WTC11 (cell line): Measurements from ENCODE around the gene C2orf92. TPM values are rescaled to one million over a fixed set of nuclear protein-coding genes. Genes with fewer than 3 reads are reported as not detected.

Experiments
- ATAC-seq: fragments of 200-7000 bp; cut with Tn5 transposase; 2 replicates; pipeline ENCODE4 v1.10.0; 2021; ENCODE audit warnings: mild to moderate bottlenecking, moderate library complexity
- CTCF ChIA-PET: fragments of 300-600 bp; sonication (Branson Sonifier 250); formaldehyde crosslinking; loops from one replicate; lab custom pipeline; 2021; ENCODE audit warnings: antibody characterized with exemption; lab: Charles Lee
- POLR2A ChIA-PET: fragments of 350-600 bp; sonication (Branson Sonifier 250); formaldehyde crosslinking; loops from one replicate; lab custom pipeline; 2021; ENCODE audit warnings: antibody characterized with exemption; lab: Charles Lee
- DNase-seq: peaks from one replicate; pipeline ENCODE4 v3.0.0; 2021; ENCODE audit warnings: low spot score
- H3K27ac Mint-ChIP-seq: 2 replicates; pipeline ENCODE4 v1.8.0; 2021; ENCODE audit warnings: mixed read lengths
- H3K27me3 Mint-ChIP-seq: 2 replicates; pipeline ENCODE4 v1.8.0; 2021; ENCODE audit warnings: low read depth, mild to moderate bottlenecking, moderate library complexity, mixed read lengths
- H3K36me3 Mint-ChIP-seq: 2 replicates; pipeline ENCODE4 v1.8.0; 2021; ENCODE audit warnings: mixed read lengths
- H3K4me1 Mint-ChIP-seq: 2 replicates; pipeline ENCODE4 v1.8.0; 2022; ENCODE audit warnings: mixed read lengths
- H3K4me3 Mint-ChIP-seq: 2 replicates; pipeline ENCODE4 v1.8.0; 2021; ENCODE audit warnings: mild to moderate bottlenecking, moderate library complexity, mixed read lengths
- H3K9me3 Mint-ChIP-seq: 2 replicates; pipeline ENCODE4 v1.8.0; 2021; ENCODE audit warnings: mixed read lengths
- ATF1 ChIP-seq: sonication (generic); formaldehyde crosslinking; IDR thresholded peaks from 2 replicates; pipeline ENCODE4 v1.8.1; 2023; ENCODE audit warnings: mild to moderate bottlenecking, moderate library complexity, missing genetic modification reagents
- CREB1 ChIP-seq: sonication (generic); formaldehyde crosslinking; IDR thresholded peaks from 2 replicates; pipeline ENCODE4 v1.8.0; 2023; ENCODE audit warnings: mild to moderate bottlenecking, missing genetic modification reagents
- NFE2L1 ChIP-seq: sonication (generic); formaldehyde crosslinking; IDR thresholded peaks from 2 replicates; pipeline ENCODE4 v1.8.1; 2023; ENCODE audit warnings: missing genetic modification reagents
- PRRX2 ChIP-seq: fragments of 250-450 bp; sonication (Bioruptor Pico); IDR thresholded peaks from 2 replicates; pipeline ENCODE4 v1.8.0; 2021; ENCODE audit warnings: mild to moderate bottlenecking
- ZNF512 ChIP-seq: sonication (generic); formaldehyde crosslinking; IDR thresholded peaks from 2 replicates; pipeline ENCODE4 v1.8.1; 2022; ENCODE audit warnings: missing genetic modification reagents, borderline replicate concordance
- ZNF532 ChIP-seq: fragments of 250-450 bp; sonication (Bioruptor Pico); IDR thresholded peaks from 2 replicates; pipeline ENCODE4 v1.9.0; 2021; ENCODE audit warnings: mild to moderate bottlenecking, borderline replicate concordance
- total RNA-seq: library from RNA; stranded (reverse); gene quantifications from 3 replicates; pipeline ENCODE4 v1.2.3, GENCODE V29; 2021
- TF ChIP-seq, protein P1 (sequence below): sonication (generic); formaldehyde crosslinking; IDR thresholded peaks from 2 replicates; pipeline ENCODE4 v1.8.0; 2022; ENCODE audit warnings: mild to moderate bottlenecking, missing genetic modification reagents
- TF ChIP-seq, protein P2 (sequence below): sonication (generic); formaldehyde crosslinking; IDR thresholded peaks from 2 replicates; pipeline ENCODE4 v1.8.0; 2023; ENCODE audit warnings: mild to moderate bottlenecking, missing genetic modification reagents
- TF ChIP-seq, protein P3 (sequence below): sonication (generic); formaldehyde crosslinking; IDR thresholded peaks from 2 replicates; pipeline ENCODE4 v1.8.0; 2022; ENCODE audit warnings: missing genetic modification reagents

The C2orf92 gene
- total RNA-seq, 1 experiment from 2014 or later = 5.2 TPM

GRCh38 chr2:97718942-97719341, 49.4 kb downstream of the C2orf92 start:
- H3K36me3 Mint-ChIP-seq = no peaks in the 10 kb centered on the region
- H3K9me3 Mint-ChIP-seq = no peaks in the 10 kb centered on the region
- H3K4me1 Mint-ChIP-seq = peaks cover 34% of the 10 kb centered on the region
- DNase-seq = no peak
- POLR2A ChIA-PET = no interaction called here
- CTCF ChIA-PET = interaction anchor here (0.6 to 2.1 kb wide), 4 partner anchors 9 to 22 kb away, joined by 3 to 9 read pairs (median 6); no protein-coding TSS in a partner anchor
- no peak overlapping the region for H3K27ac Mint-ChIP-seq
- TF ChIP-seq CREB1 (CRISPR knock-in tag) (no peak), ZNF532 (CRISPR knock-in tag) (no peak)
- TF ChIP-seq, protein P1, sequence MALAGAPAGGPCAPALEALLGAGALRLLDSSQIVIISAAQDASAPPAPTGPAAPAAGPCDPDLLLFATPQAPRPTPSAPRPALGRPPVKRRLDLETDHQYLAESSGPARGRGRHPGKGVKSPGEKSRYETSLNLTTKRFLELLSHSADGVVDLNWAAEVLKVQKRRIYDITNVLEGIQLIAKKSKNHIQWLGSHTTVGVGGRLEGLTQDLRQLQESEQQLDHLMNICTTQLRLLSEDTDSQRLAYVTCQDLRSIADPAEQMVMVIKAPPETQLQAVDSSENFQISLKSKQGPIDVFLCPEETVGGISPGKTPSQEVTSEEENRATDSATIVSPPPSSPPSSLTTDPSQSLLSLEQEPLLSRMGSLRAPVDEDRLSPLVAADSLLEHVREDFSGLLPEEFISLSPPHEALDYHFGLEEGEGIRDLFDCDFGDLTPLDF = no peak
- no peak for ATAC-seq
- H3K27me3 Mint-ChIP-seq = no peaks in the 10 kb centered on the region; the same call in 1 of the 2 replicates
- no peak overlapping the region for H3K4me3 Mint-ChIP-seq

GRCh38 chr2:97719362-97720155, 50.0 kb downstream of the C2orf92 start:
- TF ChIP-seq PRRX2 (CRISPR knock-in tag) = no peak
- TF ChIP-seq ZNF512 (CRISPR knock-in tag) = no peak
- TF ChIP-seq, protein P2, sequence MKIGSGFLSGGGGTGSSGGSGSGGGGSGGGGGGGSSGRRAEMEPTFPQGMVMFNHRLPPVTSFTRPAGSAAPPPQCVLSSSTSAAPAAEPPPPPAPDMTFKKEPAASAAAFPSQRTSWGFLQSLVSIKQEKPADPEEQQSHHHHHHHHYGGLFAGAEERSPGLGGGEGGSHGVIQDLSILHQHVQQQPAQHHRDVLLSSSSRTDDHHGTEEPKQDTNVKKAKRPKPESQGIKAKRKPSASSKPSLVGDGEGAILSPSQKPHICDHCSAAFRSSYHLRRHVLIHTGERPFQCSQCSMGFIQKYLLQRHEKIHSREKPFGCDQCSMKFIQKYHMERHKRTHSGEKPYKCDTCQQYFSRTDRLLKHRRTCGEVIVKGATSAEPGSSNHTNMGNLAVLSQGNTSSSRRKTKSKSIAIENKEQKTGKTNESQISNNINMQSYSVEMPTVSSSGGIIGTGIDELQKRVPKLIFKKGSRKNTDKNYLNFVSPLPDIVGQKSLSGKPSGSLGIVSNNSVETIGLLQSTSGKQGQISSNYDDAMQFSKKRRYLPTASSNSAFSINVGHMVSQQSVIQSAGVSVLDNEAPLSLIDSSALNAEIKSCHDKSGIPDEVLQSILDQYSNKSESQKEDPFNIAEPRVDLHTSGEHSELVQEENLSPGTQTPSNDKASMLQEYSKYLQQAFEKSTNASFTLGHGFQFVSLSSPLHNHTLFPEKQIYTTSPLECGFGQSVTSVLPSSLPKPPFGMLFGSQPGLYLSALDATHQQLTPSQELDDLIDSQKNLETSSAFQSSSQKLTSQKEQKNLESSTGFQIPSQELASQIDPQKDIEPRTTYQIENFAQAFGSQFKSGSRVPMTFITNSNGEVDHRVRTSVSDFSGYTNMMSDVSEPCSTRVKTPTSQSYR (CRISPR knock-in tag) = no peak
- TF ChIP-seq ATF1 (CRISPR knock-in tag) = no peak
- TF ChIP-seq NFE2L1 = no peak
- TF ChIP-seq, protein P3, sequence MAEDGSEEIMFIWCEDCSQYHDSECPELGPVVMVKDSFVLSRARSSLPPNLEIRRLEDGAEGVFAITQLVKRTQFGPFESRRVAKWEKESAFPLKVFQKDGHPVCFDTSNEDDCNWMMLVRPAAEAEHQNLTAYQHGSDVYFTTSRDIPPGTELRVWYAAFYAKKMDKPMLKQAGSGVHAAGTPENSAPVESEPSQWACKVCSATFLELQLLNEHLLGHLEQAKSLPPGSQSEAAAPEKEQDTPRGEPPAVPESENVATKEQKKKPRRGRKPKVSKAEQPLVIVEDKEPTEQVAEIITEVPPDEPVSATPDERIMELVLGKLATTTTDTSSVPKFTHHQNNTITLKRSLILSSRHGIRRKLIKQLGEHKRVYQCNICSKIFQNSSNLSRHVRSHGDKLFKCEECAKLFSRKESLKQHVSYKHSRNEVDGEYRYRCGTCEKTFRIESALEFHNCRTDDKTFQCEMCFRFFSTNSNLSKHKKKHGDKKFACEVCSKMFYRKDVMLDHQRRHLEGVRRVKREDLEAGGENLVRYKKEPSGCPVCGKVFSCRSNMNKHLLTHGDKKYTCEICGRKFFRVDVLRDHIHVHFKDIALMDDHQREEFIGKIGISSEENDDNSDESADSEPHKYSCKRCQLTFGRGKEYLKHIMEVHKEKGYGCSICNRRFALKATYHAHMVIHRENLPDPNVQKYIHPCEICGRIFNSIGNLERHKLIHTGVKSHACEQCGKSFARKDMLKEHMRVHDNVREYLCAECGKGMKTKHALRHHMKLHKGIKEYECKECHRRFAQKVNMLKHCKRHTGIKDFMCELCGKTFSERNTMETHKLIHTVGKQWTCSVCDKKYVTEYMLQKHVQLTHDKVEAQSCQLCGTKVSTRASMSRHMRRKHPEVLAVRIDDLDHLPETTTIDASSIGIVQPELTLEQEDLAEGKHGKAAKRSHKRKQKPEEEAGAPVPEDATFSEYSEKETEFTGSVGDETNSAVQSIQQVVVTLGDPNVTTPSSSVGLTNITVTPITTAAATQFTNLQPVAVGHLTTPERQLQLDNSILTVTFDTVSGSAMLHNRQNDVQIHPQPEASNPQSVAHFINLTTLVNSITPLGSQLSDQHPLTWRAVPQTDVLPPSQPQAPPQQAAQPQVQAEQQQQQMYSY = no peak
- no peak overlapping the region for H3K4me3 Mint-ChIP-seq
- DNase-seq (no peak), ATAC-seq (no peak)
- no peaks in the 10 kb centered on the region for H3K36me3 Mint-ChIP-seq
- H3K27ac Mint-ChIP-seq = no peak overlapping the region
- ChIA-PET CTCF (interaction anchor here (1.6 to 2.1 kb wide), 2 partner anchors 10 to 21 kb away, joined by 8 to 9 read pairs; no protein-coding TSS in a partner anchor), POLR2A (no interaction called here)
- no peaks in the 10 kb centered on the region for H3K9me3 Mint-ChIP-seq
- H3K27me3 Mint-ChIP-seq = no peaks in the 10 kb centered on the region; the same call in 1 of the 2 replicates
- H3K4me1 Mint-ChIP-seq = peaks cover 34% of the 10 kb centered on the region
